ENCODE measurements around the gene LYPD6B.

- TF ChIP-seq CTCF (IDR thresholded peaks at IDR 0.05; ENCODE audit: insufficient read depth, low read length, poor library complexity, severe bottlenecking) (no peak), EZH2phosphoT487 (conservative IDR thresholded peaks at IDR 0.05; ENCODE audit: low read length) (no peak)
These were observed 186.0 kb downstream of the LYPD6B start for GRCh38 chr2:149224543-149224942.
